HG02623 (cell line): ENCODE data around the gene CDKN1B.

Experiments used
- ATAC-seq: cut with Tn5 transposase; IDR thresholded peaks from one replicate; pipeline ENCODE4 v1.9.1; 2021; ENCODE audit warnings: moderate library complexity; ENCODE audit not compliant: unreplicated experiment

CDKN1B gene

GRCh38 chr12:12716793-12717585 is at the start of gene CDKN1B:
Gene CDKN1B (plus strand): TSS chr12:12717368. CDS start chr12:12717840, 472 bp downstream.
- ATAC-seq = peak; percentile 45

- ATAC-seq = no peak
Observed at GRCh38 chr12:12668005-12668404, 49.2 kb upstream of the CDKN1B start.

GRCh38 chr12:12669020-12669419 is 48.1 kb upstream of the CDKN1B start:
- ATAC-seq = no peak

- ATAC-seq = no peak
Observed at GRCh38 chr12:12671850-12672660, 45.1 kb upstream of the CDKN1B start.

- ATAC-seq = no peak
Observed at GRCh38 chr12:12673296-12673695, 43.9 kb upstream of the CDKN1B start.

- no peak for ATAC-seq
Observed at GRCh38 chr12:12676605-12677004, 40.6 kb upstream of the CDKN1B start.

GRCh38 chr12:12681061-12681765 is 36.0 kb upstream of the CDKN1B start:
- ATAC-seq = no peak

GRCh38 chr12:12682284-12682683 is 34.9 kb upstream of the CDKN1B start:
- no peak for ATAC-seq

- no peak for ATAC-seq
Observed at GRCh38 chr12:12683136-12683697, 34.0 kb upstream of the CDKN1B start.

GRCh38 chr12:12683725-12684124 is 33.4 kb upstream of the CDKN1B start:
- ATAC-seq = no peak

GRCh38 chr12:12684375-12685106 is 32.6 kb upstream of the CDKN1B start:
- ATAC-seq = no peak

GRCh38 chr12:12685305-12685704 is 31.9 kb upstream of the CDKN1B start:
- ATAC-seq = no peak

- no peak for ATAC-seq
Observed at GRCh38 chr12:12686472-12686871, 30.7 kb upstream of the CDKN1B start.

- ATAC-seq = no peak
Observed at GRCh38 chr12:12686925-12687324, 30.2 kb upstream of the CDKN1B start.

GRCh38 chr12:12689647-12690300 is 27.4 kb upstream of the CDKN1B start:
- no peak for ATAC-seq

- no peak for ATAC-seq
Observed at GRCh38 chr12:12691549-12691948, 25.6 kb upstream of the CDKN1B start.

GRCh38 chr12:12693111-12693671 is 24.0 kb upstream of the CDKN1B start:
- ATAC-seq = no peak

- peak; percentile 67 for ATAC-seq
Observed at GRCh38 chr12:12696562-12697383, 20.4 kb upstream of the CDKN1B start.

- ATAC-seq = no peak
Observed at GRCh38 chr12:12699345-12699744, 17.8 kb upstream of the CDKN1B start.
